GM18505 (cell line): Measurements from ENCODE around the gene NANOS3.

Experiments
- ATAC-seq: cut with Tn5 transposase; IDR thresholded peaks from one replicate; pipeline ENCODE4 v1.9.1; 2021; ENCODE audit not compliant: unreplicated experiment
- POLR2A ChIP-seq: IDR thresholded peaks from 4 replicates; pipeline ENCODE4 v1.6.1; 2011; ENCODE audit warnings: borderline replicate concordance; ENCODE audit not compliant: insufficient read depth, insufficient read length; ENCODE audit errors: extremely low read depth

NANOS3 gene

DNA sequence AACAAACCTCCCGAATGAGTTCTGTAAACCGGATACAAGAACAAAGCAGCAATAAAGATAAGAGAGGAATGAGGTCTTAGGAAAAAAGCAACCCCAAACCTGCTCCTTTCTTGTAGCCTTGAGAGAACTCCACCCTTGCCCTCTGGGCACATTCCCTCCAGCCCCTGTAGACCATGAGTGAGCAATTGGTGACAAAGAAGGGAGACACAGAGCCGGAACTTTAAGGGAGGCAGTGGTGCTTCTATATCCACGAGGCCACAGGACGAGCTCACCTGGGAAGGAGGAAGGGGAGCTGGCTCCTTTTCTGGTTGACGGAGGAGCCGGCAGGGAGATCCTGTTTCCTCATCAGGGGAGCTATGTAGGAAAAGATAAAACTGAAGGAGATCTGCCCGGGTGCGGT, 15.9 kb downstream of the NANOS3 start:
- ATAC-seq: no peak
- no peak for TF ChIP-seq POLR2A

DNA sequence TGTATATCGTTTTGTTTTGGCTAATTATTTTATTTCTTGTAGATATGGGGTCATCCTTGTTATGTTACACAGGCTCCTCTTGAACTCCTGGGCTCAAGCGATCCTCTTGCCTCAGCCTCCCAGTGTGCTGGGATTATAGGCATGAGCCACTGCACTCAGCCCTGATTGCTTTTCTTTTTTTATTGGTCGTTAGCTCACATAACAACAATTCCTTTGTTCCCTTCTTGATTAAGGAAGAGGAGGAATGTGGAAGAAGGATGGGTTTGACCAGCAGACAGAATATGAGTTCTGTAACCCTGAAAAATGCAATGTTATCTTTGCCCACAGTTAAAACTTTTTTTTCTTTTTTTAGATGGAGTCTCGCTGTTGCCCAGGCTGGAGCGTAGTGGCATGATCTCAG, 17.6 kb downstream of the NANOS3 start:
- no peak for TF ChIP-seq POLR2A
- ATAC-seq: no peak

DNA sequence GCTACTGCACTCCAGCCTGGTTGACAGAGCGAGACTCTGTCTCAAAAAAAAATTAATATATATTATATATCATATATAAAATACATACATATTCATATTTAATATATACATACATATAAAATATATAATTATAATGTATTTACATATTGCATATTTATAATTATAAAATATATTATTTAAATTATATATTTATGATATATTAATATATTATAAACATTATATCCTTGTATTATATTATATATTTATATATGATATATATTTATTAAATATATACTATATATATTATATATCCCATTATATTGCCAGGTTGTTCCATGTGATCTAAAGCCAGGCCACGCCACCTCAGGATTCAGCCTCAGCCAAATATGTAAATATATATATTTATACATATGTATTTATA, 19.3 kb downstream of the NANOS3 start:
- no peak for ATAC-seq
- TF ChIP-seq POLR2A: no peak

DNA sequence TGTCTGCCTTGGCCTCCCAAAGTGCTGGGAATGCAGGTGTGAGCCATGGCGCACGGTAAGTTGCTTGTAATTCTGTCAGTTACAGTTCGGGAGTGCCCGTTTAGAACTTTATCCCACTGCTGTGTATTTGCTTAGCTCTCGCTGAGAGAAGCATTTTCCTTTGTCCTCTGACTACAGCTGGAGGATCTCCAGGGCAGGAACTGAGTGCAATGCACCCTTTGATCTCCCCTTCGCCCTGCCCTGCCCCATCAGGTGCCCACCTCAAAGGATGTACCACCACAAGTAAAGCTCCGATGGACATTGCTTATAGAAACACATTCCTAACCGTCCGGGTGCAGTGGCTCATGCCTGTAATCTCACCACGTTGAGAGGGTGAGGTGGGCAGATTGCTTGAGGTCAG, 22.5 kb downstream of the NANOS3 start:
- no peak for TF ChIP-seq POLR2A
- ATAC-seq: no peak

DNA sequence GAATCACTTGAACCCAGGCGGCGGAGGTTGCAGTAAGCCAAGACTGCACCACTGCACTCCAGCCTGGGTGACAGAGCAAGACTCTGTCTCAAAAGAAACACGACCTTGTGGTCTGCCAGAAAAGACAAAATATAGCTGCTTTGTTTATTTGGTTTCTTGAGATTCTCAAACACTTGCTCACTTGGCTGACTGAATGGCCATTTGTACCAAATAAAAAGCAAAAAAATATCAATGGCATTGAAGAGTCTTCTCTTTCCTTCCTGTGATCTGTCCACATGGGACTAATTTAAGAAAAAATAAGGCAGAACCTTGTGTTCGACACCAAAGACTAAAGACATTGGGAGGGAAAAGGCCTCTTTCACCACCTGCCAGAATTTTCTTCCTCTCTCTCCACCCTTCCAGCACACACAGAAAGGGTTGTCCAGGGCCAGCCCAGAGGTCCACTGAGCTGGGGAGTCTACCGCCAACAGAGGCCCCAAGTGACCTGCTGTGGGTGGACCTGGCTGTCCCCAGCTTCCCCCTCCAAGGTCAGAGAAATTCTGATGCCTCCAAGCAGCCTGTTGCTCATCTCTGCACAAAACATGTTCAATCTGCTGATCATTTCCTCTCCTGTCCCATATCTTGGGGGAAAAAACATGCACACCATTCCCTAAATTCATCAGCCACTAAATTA, 23.1 kb downstream of the NANOS3 start:
- no peak for TF ChIP-seq POLR2A
- no peak for ATAC-seq

DNA sequence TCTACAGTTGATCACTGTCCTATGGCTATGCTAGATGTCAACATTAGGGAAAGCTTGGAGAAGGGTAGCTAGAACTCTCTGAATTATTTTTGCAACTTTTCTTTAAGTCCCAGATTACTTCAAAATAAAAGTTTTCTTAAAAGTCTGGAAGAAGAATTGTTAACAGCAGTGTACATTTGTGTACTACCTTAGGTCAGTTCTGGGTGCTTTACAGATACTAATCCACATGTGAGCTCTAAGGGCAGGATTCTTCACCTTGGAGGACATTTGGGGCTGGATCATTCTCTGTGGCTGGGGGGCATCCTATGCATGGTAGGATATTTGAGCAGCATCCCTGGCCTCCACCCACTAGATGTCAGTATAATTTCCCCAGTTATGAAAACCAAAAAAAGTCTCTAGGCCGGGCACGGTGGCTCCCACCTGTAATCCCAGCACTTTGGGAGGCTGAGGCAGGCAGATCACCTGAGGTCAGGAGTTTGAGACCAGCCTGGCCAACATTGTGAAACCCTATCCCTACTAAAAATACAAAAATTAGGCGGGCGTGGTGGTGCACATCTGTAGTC, 26.1 kb downstream of the NANOS3 start:
- ATAC-seq: no peak
- no peak for TF ChIP-seq POLR2A

DNA sequence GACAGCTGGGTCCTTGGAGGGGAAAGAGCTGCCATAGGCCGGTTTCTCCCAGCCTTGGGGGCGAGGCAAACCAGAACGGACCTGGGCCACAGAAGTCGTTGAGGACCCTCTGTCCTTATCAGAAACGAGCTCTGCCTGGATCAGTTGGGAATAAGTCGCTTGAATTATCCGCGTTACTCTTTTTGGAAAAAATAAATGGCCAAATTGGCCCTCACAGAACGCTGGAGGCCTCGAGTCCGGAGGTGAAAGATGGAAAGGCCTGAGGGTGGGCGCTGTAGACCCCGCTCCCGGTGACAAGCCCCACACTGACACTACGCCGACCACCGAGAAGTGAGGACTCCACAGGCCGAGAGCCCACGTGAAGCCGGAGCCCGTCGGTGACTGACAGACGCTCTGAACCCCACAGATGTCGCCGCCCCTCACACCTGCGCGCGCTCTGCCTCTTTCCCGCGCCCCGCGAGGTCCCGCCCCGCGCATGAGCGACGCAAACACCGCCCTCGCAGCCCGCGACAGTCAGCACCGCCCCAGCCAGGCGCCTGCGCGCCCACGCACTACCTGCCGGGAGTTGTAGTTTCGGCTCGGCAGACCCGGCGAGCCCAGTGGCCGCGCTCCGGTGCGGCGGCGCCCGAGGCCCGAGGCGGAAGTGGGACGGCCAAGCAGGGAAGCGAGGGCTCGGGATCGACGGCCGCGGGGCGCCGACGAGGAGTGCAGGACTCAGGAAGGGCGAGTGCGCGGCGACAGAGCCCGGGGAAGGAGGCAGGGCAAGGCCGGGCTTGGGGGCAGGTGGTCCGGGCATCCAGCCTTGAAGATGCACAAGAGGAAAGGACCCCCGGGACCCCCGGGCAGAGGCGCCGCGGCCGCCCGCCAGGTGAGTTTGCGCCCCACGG, 28.9 kb downstream of the NANOS3 start, which contains the start of the genes BRME1 and CC2D1A:
BRME1 (minus strand) TSS at position 484 of the 887 bp plus-strand sequence. CDS start 1,225 bp downstream, outside the sequence.
CC2D1A (plus strand) TSS at position 568 of the 887 bp plus-strand sequence; CDS start at position 809, 241 bp downstream.
- ATAC-seq: peak; percentile 88
- TF ChIP-seq POLR2A: peak; percentile 67

DNA sequence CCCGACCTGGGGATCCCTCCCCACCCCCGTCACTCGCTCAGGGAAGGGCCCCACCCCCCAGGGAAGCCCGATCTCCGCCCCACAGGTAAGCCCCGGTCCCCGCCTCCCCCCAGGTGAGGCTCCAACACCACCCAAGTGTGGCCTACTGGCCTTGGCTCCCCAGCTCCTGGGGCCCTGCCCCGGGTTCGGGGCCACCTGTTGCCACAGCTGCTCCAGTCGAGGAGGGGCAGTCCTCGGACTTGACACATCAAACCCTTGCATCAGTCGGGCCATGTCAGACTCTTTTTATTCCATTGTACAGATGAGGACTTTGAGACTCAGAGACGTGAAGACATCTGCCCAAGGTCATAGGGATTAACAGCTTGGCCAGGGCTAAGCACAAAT, 29.6 kb downstream of the NANOS3 start:
- peak; percentile 23 for ATAC-seq
- TF ChIP-seq POLR2A: no peak

DNA sequence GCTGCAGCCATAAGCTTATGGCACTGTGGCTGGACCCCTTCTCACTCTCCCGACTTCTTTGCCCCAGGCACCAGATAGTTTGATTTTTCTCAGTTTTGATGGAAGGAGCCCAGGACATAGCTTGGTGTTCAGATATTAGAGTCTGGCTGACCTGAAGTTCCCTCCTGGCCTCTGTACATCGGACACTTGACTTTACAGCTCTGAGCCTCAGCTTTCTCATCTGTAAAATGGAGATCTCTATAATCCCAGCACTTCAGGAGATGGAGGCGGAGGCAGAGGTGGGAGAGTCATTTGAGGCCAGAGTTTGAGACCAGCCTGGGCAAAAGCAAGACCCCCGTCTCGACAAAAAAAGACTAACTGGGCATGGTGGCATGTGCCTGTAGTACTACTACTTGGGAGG, 30.0 kb downstream of the NANOS3 start:
- no peak for ATAC-seq
- TF ChIP-seq POLR2A: no peak

DNA sequence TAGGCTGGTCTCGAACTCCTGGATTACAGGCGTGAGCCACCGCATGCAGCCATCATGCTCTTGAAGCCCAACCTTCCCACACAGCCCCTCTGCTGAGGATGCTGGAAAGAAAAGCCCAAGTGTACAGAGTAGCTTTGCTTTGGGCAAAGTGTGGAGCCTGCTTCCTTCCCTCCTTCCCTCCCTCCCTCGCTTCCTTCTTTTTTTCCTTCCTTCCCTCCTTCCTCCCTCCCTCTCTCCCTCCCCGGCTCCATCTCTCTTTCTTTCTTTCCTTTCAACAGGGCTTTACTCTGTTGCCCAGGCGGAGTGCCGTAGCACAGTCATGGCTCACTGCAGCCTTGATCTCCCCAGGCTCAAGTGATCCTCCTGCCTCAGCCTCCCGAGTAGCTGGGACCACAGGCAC, 31.7 kb downstream of the NANOS3 start:
- no peak for TF ChIP-seq POLR2A
- no peak for ATAC-seq

DNA sequence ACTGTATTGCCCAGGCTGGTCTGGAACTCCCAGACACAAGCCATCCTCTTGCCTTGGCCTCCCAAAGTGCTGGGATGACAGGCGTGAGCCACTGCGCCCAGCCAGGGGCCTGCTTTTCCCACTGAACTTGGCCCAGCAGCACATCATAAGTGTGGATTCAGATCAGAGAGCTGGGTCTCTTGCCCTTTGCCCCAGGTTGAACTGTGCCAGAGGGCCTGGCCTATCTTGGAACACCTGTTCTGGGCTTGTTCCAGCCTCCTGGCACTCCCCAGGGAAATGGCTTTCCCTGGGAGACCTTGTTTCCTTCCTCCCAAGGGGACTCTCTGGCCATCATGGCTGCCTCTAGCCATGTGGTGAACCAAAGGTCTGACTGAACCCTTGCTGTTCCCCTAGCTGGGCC, 32.5 kb downstream of the NANOS3 start:
- ATAC-seq: no peak
- TF ChIP-seq POLR2A: no peak

DNA sequence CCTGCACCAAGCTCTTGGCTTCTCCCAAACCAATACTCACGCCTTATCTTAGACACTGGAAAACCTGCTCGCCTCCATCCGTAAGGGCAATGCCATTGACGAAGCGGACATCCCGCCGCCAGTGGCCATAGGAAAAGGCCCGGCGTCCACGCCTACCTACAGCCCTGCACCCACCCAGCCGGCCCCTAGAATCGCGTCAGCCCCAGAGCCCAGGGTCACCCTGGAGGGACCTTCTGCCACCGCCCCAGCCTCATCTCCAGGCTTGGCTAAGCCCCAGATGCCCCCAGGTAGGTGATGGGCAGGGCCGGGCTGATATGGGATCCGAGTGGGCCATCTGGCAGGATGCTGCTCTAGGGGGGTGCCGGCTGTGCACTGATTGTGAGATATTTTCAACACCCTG, 36.4 kb downstream of the NANOS3 start:
- TF ChIP-seq POLR2A: no peak
- ATAC-seq: no peak

DNA sequence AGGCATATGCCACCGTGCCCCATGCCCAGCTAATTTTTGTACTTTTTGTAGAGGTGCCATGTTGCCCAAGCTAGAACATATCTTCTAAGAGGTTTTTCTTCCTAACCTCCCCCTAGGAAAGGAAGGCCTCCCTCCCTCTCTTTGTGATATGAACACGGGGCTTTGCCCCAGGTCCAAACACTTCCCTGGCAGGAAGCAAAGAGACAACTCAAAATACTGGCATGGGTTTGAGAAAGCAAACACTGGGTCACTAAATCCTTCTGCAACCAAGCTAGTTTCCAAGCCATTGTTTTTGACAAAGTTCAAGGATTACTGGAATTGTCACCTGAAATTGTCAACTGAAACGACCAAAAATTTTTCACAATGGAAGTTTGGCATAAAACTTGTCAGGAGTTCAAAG, 37.8 kb downstream of the NANOS3 start:
- TF ChIP-seq POLR2A: no peak
- ATAC-seq: no peak
